GM19043 (cell line): Measurements from ENCODE around the gene SHISA9.

Source experiments
- ATAC-seq: cut with Tn5 transposase; IDR thresholded peaks from one replicate; pipeline ENCODE4 v1.9.1; 2021; ENCODE audit warnings: low read depth; ENCODE audit not compliant: unreplicated experiment

Gene SHISA9

GRCh38 chr16:12942861-12943260 is 41.5 kb downstream of the SHISA9 start:
- no peak for ATAC-seq

- no peak for ATAC-seq
Measured at GRCh38 chr16:12944300-12944699, 42.9 kb downstream of the SHISA9 start.

GRCh38 chr16:12951392-12951791 is 50.0 kb downstream of the SHISA9 start:
- ATAC-seq: no peak

- no peak for ATAC-seq
Measured at GRCh38 chr16:12951976-12952375, 50.6 kb downstream of the SHISA9 start.

GRCh38 chr16:12958366-12958765 is 57.0 kb downstream of the SHISA9 start:
- ATAC-seq: no peak

GRCh38 chr16:12959072-12959471 is 57.7 kb downstream of the SHISA9 start:
- ATAC-seq: no peak

GRCh38 chr16:12961626-12962025 is 60.2 kb downstream of the SHISA9 start:
- no peak for ATAC-seq

- ATAC-seq: no peak
Measured at GRCh38 chr16:12964461-12964860, 63.1 kb downstream of the SHISA9 start.

GRCh38 chr16:12965274-12965804 is 63.9 kb downstream of the SHISA9 start:
- ATAC-seq: no peak

- ATAC-seq: no peak
Measured at GRCh38 chr16:12971241-12971640, 69.8 kb downstream of the SHISA9 start.

GRCh38 chr16:12972246-12972645 is 70.8 kb downstream of the SHISA9 start:
- ATAC-seq: no peak

GRCh38 chr16:12975766-12976165 is 74.4 kb downstream of the SHISA9 start:
- ATAC-seq: no peak

GRCh38 chr16:12976496-12976895 is 75.1 kb downstream of the SHISA9 start:
- no peak for ATAC-seq

- no peak for ATAC-seq
Measured at GRCh38 chr16:12976936-12977335, 75.5 kb downstream of the SHISA9 start.

- no peak for ATAC-seq
Measured at GRCh38 chr16:12985516-12985915, 84.1 kb downstream of the SHISA9 start.

GRCh38 chr16:12988071-12988470 is 86.7 kb downstream of the SHISA9 start:
- no peak for ATAC-seq

- no peak for ATAC-seq
Measured at GRCh38 chr16:12992066-12992465, 90.7 kb downstream of the SHISA9 start.

- ATAC-seq: no peak
Measured at GRCh38 chr16:12994402-12994801, 93.0 kb downstream of the SHISA9 start.

GRCh38 chr16:12995721-12996372 is 94.4 kb downstream of the SHISA9 start:
- ATAC-seq: no peak

GRCh38 chr16:12998361-12999085 is 97.1 kb downstream of the SHISA9 start:
- ATAC-seq: no peak

GRCh38 chr16:12999368-12999767 is 98.0 kb downstream of the SHISA9 start:
- no peak for ATAC-seq

GRCh38 chr16:13005721-13006247 is 104.4 kb downstream of the SHISA9 start:
- ATAC-seq: no peak
